Spleen (tissue), 7 donors: ENCODE data around the gene ARHGEF12.

Experiments used
- POLR2A ChIP-seq, 3 donors: fragments of 450-650 bp; IDR thresholded peaks; one replicate each; pipeline ENCODE4 v1.5.1; 2017; ENCODE audit warnings: antibody characterized with exemption in 3 of 3, mild to moderate bottlenecking in 1 of 3
- POLR2AphosphoS5 ChIP-seq, 3 donors: sonication (generic); formaldehyde crosslinking; IDR thresholded peaks; one replicate each; pipeline ENCODE4 v1.5.1; 2017; ENCODE audit warnings: antibody characterized with exemption in 3 of 3
- TF ChIP-seq, protein P1 (sequence below), 11 experiments: fragments of 200-600 bp in 7 of 11; fragments of 450-650 bp in 4 of 11; sonication (generic) in 4 of 11; IDR thresholded peaks in 8 of 11; conservative IDR thresholded peaks in 3 of 11; 1 replicate in 7 of 11; 2 replicates in 4 of 11; pipeline versions ENCODE4 v1.4.0 to v1.8.0; 2016 to 2021; ENCODE audit warnings: antibody characterized with exemption in 11 of 11, inconsistent platforms in 4 of 11, mild to moderate bottlenecking in 1 of 11
- donor health status: DM: no; HTN: no; CAD: no; lungs with moderate emphysema.
- donor health status: DM: no; HTN: no; CAD: no.
- donor health status: DM: no; HTN: no; CAD: no.

DNA sequence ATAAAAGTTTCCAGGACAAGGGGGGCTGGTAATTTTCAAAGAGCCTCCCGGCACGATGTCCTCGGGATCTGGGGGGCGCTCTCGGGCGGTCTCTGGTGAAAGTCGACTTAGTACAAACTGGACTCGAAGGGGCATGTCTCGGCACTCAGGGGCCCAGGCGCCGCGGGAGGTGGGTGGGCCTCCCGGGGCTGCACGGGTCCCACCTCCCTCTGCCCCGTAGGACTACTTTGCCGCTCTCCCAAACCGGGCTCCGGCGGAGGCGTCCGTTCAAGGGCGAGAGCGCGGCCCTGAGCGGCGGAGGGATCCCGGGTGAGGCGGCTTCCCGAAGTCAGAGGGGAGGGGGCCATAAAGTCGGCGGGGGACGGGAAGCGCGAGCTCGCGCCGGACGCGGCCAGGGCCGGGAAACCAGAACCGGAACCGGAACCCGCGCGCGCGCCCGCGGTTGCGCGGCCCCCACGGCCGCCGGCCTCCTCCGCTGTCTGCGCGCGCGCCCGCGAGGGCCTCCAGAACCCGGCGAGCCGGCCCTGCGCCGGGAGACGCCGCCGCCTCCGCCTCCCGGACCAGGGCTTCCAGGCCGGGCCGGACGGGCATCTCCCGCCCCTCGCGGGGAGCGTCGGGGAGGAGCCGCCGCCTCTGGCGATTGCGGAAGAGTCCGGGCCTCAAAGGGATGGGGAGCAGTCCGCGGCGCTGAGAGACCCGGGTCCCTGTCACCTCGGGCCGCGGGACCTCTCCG is at the start of gene ARHGEF12:
- TF ChIP-seq POLR2A (IDR thresholded peaks at IDR 0.05) (peak in 1 of 3 donors; percentile 63), POLR2AphosphoS5 (IDR thresholded peaks at IDR 0.05) (peak; percentile 58 to 83 (median 82))
- TF ChIP-seq, protein P1, sequence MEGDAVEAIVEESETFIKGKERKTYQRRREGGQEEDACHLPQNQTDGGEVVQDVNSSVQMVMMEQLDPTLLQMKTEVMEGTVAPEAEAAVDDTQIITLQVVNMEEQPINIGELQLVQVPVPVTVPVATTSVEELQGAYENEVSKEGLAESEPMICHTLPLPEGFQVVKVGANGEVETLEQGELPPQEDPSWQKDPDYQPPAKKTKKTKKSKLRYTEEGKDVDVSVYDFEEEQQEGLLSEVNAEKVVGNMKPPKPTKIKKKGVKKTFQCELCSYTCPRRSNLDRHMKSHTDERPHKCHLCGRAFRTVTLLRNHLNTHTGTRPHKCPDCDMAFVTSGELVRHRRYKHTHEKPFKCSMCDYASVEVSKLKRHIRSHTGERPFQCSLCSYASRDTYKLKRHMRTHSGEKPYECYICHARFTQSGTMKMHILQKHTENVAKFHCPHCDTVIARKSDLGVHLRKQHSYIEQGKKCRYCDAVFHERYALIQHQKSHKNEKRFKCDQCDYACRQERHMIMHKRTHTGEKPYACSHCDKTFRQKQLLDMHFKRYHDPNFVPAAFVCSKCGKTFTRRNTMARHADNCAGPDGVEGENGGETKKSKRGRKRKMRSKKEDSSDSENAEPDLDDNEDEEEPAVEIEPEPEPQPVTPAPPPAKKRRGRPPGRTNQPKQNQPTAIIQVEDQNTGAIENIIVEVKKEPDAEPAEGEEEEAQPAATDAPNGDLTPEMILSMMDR (IDR thresholded peaks at IDR 0.05 in 8 of 11, conservative IDR thresholded peaks at IDR 0.05 in 3 of 11) = peak in 3 of 11 experiments; percentile 4 to 15 (median 15)
